Activated naive CD4-positive, alpha-beta T cell treated with anti-CD3 and anti-CD28 coated beads for 36 hours (primary cell): ENCODE data around the gene VAV3. TPM values are rescaled to one million over a fixed set of nuclear protein-coding genes. Genes with fewer than 3 reads are reported as not detected.

Experiments used
- CTCF ChIA-PET: fragments of 350-600 bp; sonication (Branson Sonifier 250); formaldehyde crosslinking; loops from one replicate; lab custom pipeline; 2021; ENCODE audit warnings: antibody characterized with exemption; lab: Charles Lee
- DNase-seq: peaks from one replicate; pipeline ENCODE4 v3.0.0-alpha.2; 2020
- H3K27ac Mint-ChIP-seq: one replicate; pipeline ENCODE4 v1.8.0; 2021; ENCODE audit warnings: mild to moderate bottlenecking, mixed read lengths
- H3K27me3 Mint-ChIP-seq: one replicate; pipeline ENCODE4 v1.8.0; 2021; ENCODE audit warnings: low read depth, mixed read lengths
- H3K36me3 Mint-ChIP-seq: one replicate; pipeline ENCODE4 v1.8.0; 2021; ENCODE audit warnings: low read depth, mixed read lengths
- H3K4me1 Mint-ChIP-seq: one replicate; pipeline ENCODE4 v1.8.0; 2021; ENCODE audit warnings: low read depth, mixed read lengths
- H3K4me3 Mint-ChIP-seq: one replicate; pipeline ENCODE4 v1.8.0; 2021; ENCODE audit warnings: mild to moderate bottlenecking, moderate library complexity, mixed read lengths
- H3K9me3 Mint-ChIP-seq: one replicate; pipeline ENCODE4 v1.8.0; 2021; ENCODE audit warnings: mixed read lengths
- intact Hi-C: fragments of 100-400 bp; cut with micrococcal nuclease; formaldehyde crosslinking; loops from one replicate; pipeline ENCODE4 v1.15.1; 2023
- total RNA-seq, 2 experiments: library from RNA; stranded (reverse); gene quantifications; one replicate each; pipeline ENCODE4 v1.2.3, GENCODE V29; 2021

Gene VAV3
- total RNA-seq, 2 experiments from 2014 or later: 1.3 to 2.3 TPM

DNA sequence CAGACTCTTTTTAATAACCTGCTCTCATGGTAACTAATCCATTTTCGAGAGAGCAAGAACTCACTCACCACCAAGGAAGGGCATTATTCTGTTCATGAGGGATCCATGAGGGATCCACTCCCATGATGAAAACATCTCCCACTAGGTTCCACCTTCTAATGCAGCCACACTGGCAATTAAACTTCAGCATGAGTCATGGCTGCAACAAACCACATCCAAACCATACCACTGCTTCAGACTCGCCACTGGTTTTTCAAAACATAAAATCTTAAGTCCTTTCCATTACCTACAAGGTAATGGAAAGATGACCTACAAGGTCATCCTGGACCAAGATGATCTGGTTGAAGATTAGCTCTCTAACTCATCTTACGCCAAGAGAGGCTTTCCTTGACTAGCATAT, 405.1 kb downstream of the VAV3 start:
- Mint-ChIP-seq H3K27me3 (no peaks in the 10 kb centered on the region), H3K9me3 (no peaks in the 10 kb centered on the region), H3K36me3 (no peaks in the 10 kb centered on the region), H3K4me3 (no peak overlapping the region), H3K4me1 (no peaks in the 10 kb centered on the region), H3K27ac (no peak overlapping the region)
- no peak for DNase-seq
- CTCF ChIA-PET: no interaction called here
- intact Hi-C loops: no loop called here

GRCh38 chr1:107557095-107557494, 407.9 kb downstream of the VAV3 start:
- Mint-ChIP-seq H3K27me3 (no peaks in the 10 kb centered on the region), H3K4me3 (no peak overlapping the region), H3K36me3 (no peaks in the 10 kb centered on the region), H3K27ac (no peak overlapping the region), H3K9me3 (no peaks in the 10 kb centered on the region), H3K4me1 (no peaks in the 10 kb centered on the region)
- CTCF ChIA-PET: no interaction called here
- DNase-seq: no peak
- intact Hi-C loops: no loop called here

DNA sequence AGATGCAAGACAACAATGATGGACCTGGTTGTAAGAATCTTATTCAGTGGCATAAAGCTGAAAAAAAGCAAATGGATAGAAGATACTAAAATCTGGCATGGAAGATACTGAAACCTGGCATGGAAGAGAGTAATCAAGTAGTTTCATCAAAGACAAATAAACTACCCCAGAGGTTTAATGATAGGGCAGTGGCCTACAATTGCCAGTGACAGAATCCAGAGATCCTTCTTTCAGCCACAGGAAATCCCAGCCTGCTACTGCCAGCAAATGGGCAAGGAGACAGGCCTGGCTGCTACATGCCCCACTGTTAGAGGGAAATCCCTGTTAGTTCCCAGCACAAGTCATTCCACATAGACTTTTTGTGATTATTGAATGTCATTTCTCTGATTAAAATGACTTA, 409.4 kb downstream of the VAV3 start:
- Mint-ChIP-seq H3K4me1 (no peaks in the 10 kb centered on the region), H3K27me3 (no peaks in the 10 kb centered on the region), H3K36me3 (no peaks in the 10 kb centered on the region), H3K9me3 (no peaks in the 10 kb centered on the region), H3K27ac (no peak overlapping the region), H3K4me3 (no peak overlapping the region)
- intact Hi-C loops: no loop called here
- no peak for DNase-seq
- CTCF ChIA-PET: no interaction called here

DNA sequence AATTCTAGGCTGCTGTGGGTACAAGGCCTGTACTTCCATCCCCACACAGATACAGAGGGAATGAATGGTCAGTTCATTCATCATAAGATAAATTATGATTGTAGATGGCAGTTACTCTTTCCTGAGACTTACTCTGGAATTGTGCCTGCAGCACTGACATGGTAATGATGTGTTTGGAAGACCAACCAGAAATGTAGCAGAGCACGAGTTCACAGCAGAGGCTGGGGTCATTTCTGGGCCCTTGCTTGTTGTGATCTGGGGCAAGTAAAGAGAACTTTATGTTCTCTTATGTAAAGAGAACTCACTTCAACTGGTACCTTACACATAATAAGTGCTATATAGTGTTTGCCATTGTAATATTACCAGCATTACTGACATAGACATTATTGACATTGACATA, 412.2 kb downstream of the VAV3 start:
- no peaks in the 10 kb centered on the region for H3K27me3 Mint-ChIP-seq
- no peaks in the 10 kb centered on the region for H3K9me3 Mint-ChIP-seq
- H3K4me3 Mint-ChIP-seq: no peak overlapping the region
- no peaks in the 10 kb centered on the region for H3K4me1 Mint-ChIP-seq
- intact Hi-C loops: no loop called here
- no peaks in the 10 kb centered on the region for H3K36me3 Mint-ChIP-seq
- no peak for DNase-seq
- H3K27ac Mint-ChIP-seq: no peak overlapping the region
- CTCF ChIA-PET: no interaction called here

- H3K4me3 Mint-ChIP-seq: no peak overlapping the region
- DNase-seq: no peak
- no peaks in the 10 kb centered on the region for H3K9me3 Mint-ChIP-seq
- CTCF ChIA-PET: no interaction called here
- no peak overlapping the region for H3K27ac Mint-ChIP-seq
- H3K36me3 Mint-ChIP-seq: no peaks in the 10 kb centered on the region
- intact Hi-C loops: no loop called here
- H3K4me1 Mint-ChIP-seq: no peaks in the 10 kb centered on the region
- H3K27me3 Mint-ChIP-seq: no peaks in the 10 kb centered on the region
These were observed 413.5 kb downstream of the VAV3 start for GRCh38 chr1:107551456-107551855.

GRCh38 chr1:107550358-107550757, 414.6 kb downstream of the VAV3 start:
- Mint-ChIP-seq H3K4me1 (no peaks in the 10 kb centered on the region), H3K27me3 (no peaks in the 10 kb centered on the region), H3K36me3 (no peaks in the 10 kb centered on the region), H3K27ac (no peak overlapping the region), H3K9me3 (no peaks in the 10 kb centered on the region), H3K4me3 (no peak overlapping the region)
- CTCF ChIA-PET: no interaction called here
- DNase-seq: no peak
- intact Hi-C loops: no loop called here

DNA sequence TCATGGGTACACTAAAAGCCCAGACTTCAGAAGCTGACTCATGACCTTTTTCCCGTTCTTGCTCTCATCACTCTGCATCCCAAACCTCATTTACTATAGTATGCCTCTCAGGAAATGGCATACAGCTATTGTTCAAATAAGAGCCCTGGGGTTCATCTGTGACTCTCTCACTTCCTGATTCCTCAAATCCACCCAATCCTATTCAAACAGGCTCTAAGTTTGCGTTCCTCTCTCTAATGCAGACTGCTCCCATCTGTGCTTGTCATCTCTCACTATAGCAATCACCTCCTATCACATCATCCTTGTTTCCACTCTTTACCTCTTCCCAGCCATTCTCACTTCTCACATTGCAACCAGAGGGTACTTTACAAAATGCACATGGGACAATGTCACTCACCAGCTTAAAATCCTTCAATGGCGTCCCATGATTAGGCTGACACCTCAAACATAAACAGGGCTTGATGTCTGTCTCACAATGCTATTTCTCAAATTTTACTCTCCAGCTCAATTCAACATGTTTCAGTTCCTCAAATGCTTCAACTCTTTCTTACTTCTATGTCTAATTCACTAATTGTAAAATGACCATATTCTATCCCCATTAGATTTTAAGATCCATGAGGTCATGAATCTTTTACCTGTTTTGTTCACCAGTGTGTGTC, 415.7 kb downstream of the VAV3 start:
- Mint-ChIP-seq H3K9me3 (no peaks in the 10 kb centered on the region), H3K4me3 (no peak overlapping the region), H3K4me1 (no peaks in the 10 kb centered on the region), H3K27me3 (no peaks in the 10 kb centered on the region), H3K36me3 (no peaks in the 10 kb centered on the region), H3K27ac (no peak overlapping the region)
- CTCF ChIA-PET: no interaction called here
- intact Hi-C loops: no loop called here
- no peak for DNase-seq

DNA sequence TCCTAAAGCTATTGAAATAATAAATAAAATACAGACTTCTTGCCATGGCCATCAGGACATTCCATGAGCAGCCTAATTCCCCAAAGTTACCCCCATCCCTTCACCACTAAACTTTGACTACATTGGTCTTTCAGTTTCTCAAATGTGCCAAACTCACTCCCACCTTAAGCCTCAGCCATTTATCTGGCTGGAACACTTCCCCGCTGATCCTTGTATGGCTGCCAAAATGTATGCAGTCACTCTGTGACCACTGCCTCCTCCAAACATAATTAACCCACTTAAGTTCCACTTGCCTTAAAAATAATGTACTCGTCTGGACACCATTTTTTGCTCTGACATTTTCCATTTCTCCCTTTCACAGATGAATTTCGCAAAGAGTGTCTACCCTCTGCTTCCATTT, 416.7 kb downstream of the VAV3 start:
- no peaks in the 10 kb centered on the region for H3K4me1 Mint-ChIP-seq
- CTCF ChIA-PET: no interaction called here
- H3K27ac Mint-ChIP-seq: no peak overlapping the region
- H3K27me3 Mint-ChIP-seq: no peaks in the 10 kb centered on the region
- no peaks in the 10 kb centered on the region for H3K36me3 Mint-ChIP-seq
- no peak for DNase-seq
- H3K9me3 Mint-ChIP-seq: no peaks in the 10 kb centered on the region
- intact Hi-C loops: no loop called here
- H3K4me3 Mint-ChIP-seq: no peak overlapping the region

GRCh38 chr1:107547363-107548155, 417.4 kb downstream of the VAV3 start:
- intact Hi-C loops: no loop called here
- no peak for DNase-seq
- Mint-ChIP-seq H3K4me1 (no peaks in the 10 kb centered on the region), H3K27me3 (no peaks in the 10 kb centered on the region), H3K4me3 (no peak overlapping the region), H3K9me3 (no peaks in the 10 kb centered on the region), H3K27ac (no peak overlapping the region), H3K36me3 (no peaks in the 10 kb centered on the region)
- CTCF ChIA-PET: interaction anchor here (1.0 kb wide), 1 partner anchor 71 kb away, joined by 3 read pairs; no protein-coding TSS in a partner anchor

GRCh38 chr1:107546576-107546975, 418.4 kb downstream of the VAV3 start:
- Mint-ChIP-seq H3K9me3 (no peaks in the 10 kb centered on the region), H3K27ac (no peak overlapping the region), H3K27me3 (no peaks in the 10 kb centered on the region), H3K4me3 (no peak overlapping the region), H3K4me1 (no peaks in the 10 kb centered on the region), H3K36me3 (no peaks in the 10 kb centered on the region)
- CTCF ChIA-PET: interaction anchor here (0.9 kb wide), 1 partner anchor 14 kb away, joined by 3 read pairs; no protein-coding TSS in a partner anchor
- no peak for DNase-seq
- intact Hi-C loops: no loop called here

- intact Hi-C loops: no loop called here
- Mint-ChIP-seq H3K27ac (no peak overlapping the region), H3K36me3 (no peaks in the 10 kb centered on the region), H3K9me3 (no peaks in the 10 kb centered on the region), H3K4me3 (no peak overlapping the region), H3K4me1 (no peaks in the 10 kb centered on the region), H3K27me3 (no peaks in the 10 kb centered on the region)
- no peak for DNase-seq
- CTCF ChIA-PET: interaction anchor here (0.9 kb wide), 1 partner anchor 14 kb away, joined by 3 read pairs; no protein-coding TSS in a partner anchor
These were observed 419.1 kb downstream of the VAV3 start for GRCh38 chr1:107545879-107546278.

DNA sequence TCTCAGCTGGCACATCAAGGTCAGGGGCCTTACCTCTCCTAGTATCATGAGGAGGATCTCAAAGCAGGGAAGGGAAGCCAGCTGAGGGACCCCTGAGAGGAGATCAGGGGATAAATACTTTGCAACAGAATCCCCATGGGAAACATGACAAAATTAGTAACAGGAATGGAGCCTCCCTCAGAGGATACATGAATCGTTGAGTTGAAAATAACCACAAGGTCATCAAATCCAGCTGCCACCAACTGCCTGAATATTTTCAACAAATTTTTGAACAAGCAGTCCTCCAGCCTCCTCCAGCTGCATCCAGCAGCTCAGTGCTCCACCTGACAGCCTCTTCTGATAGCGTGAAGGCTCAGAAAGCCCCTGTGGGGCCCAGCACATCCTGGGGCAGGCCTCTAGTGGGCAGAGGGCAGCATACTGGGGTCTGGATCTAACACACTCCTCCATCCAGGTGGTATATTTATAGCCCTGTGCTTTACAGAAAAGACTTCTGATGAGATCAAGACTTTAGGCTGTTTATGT, 419.9 kb downstream of the VAV3 start:
- Mint-ChIP-seq H3K27me3 (no peaks in the 10 kb centered on the region), H3K27ac (no peak overlapping the region), H3K4me1 (no peaks in the 10 kb centered on the region), H3K4me3 (no peak overlapping the region), H3K36me3 (no peaks in the 10 kb centered on the region), H3K9me3 (no peaks in the 10 kb centered on the region)
- CTCF ChIA-PET: no interaction called here
- DNase-seq: no peak
- intact Hi-C loops: no loop called here

DNA sequence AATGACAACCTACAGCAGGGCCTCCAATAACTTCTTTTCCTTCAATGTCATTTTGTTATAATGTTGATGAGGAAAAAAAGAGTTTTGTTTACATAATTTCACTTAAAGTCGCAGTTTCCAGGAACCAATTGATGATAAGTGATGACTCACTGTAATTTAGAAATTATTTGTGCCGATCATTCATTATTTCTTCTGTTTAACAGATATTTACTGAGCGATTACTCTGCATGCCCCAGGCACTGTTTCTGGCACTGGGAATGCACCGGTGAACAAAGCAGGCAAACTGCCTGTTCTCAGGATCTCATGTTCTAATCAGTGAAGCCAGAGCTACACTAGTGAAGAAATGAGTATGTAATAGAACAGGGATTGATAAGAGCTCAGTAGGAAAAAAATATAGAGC, 420.7 kb downstream of the VAV3 start:
- H3K27me3 Mint-ChIP-seq: no peaks in the 10 kb centered on the region
- no peaks in the 10 kb centered on the region for H3K9me3 Mint-ChIP-seq
- H3K4me1 Mint-ChIP-seq: no peaks in the 10 kb centered on the region
- intact Hi-C loops: no loop called here
- H3K36me3 Mint-ChIP-seq: no peaks in the 10 kb centered on the region
- no peak for DNase-seq
- no peak overlapping the region for H3K4me3 Mint-ChIP-seq
- CTCF ChIA-PET: no interaction called here
- H3K27ac Mint-ChIP-seq: no peak overlapping the region
